Measurements from ENCODE around the gene EIF2S2.

EIF2S2 gene

GRCh38 chr20:34110025-34110744 is 1.9 kb downstream of the EIF2S2 start:
- 78% methylated on average over 4 of the region's 10 CpGs for WGBS (ENCODE audit: insufficient coverage)
- ChIA-PET CTCF (no interaction called here), POLR2A (no interaction called here)
- Histone ChIP-seq H3K9me3 (ENCODE audit: control extremely low read depth in 1 of 5, control insufficient read depth in 4 of 5, insufficient read depth in 2 of 5, low read depth in 1 of 5, low read length in 4 of 5) (no peaks in the 10 kb centered on the region), H3K4me3 (ENCODE audit: control insufficient read depth in 1 of 7, extremely low read depth in 1 of 7, insufficient read depth in 4 of 7, low read depth in 2 of 7, low read length in 6 of 7) (peak overlapping the region in 6 of 7 experiments; percentile 82 to 98 (median 96)), H3K4me1 (ENCODE audit: control extremely low read depth in 1 of 4, control insufficient read depth in 4 of 4, insufficient read depth in 4 of 4, low read length in 3 of 4) (peaks cover 10 to 34% (median 19%) of the 10 kb centered on the region in 4 experiments), H3K27me3 (replicated peaks in 2 of 5; ENCODE audit: control insufficient read depth in 4 of 5, insufficient read depth in 5 of 5, low read length in 4 of 5) (no peaks in the 10 kb centered on the region), H3K27ac (ENCODE audit: insufficient read depth in 1 of 2, low read depth in 1 of 2, low read length in 2 of 2, poor library complexity in 1 of 2, severe bottlenecking in 2 of 2) (peak overlapping the region in 1 of 2 experiments; percentile 99), H3K36me3 (ENCODE audit: control insufficient read depth in 4 of 4, insufficient read depth in 4 of 4, low read length in 3 of 4) (peaks cover 2 to 40% (median 10%) of the 10 kb centered on the region in 4 experiments)
- DNase-seq: no peak

GRCh38 chr20:34109442-34109841 is 2.6 kb downstream of the EIF2S2 start:
- Histone ChIP-seq H3K36me3 (ENCODE audit: control insufficient read depth in 4 of 4, insufficient read depth in 4 of 4, low read length in 3 of 4) (peaks cover 6 to 47% (median 15%) of the 10 kb centered on the region in 4 experiments), H3K4me1 (ENCODE audit: control extremely low read depth in 1 of 4, control insufficient read depth in 4 of 4, insufficient read depth in 4 of 4, low read length in 3 of 4) (peaks cover 10 to 34% (median 19%) of the 10 kb centered on the region in 4 experiments), H3K27ac (ENCODE audit: insufficient read depth in 1 of 2, low read depth in 1 of 2, low read length in 2 of 2, poor library complexity in 1 of 2, severe bottlenecking in 2 of 2) (no peak overlapping the region), H3K9me3 (ENCODE audit: control extremely low read depth in 1 of 5, control insufficient read depth in 4 of 5, insufficient read depth in 2 of 5, low read depth in 1 of 5, low read length in 4 of 5) (no peaks in the 10 kb centered on the region), H3K4me3 (ENCODE audit: control insufficient read depth in 1 of 7, extremely low read depth in 1 of 7, insufficient read depth in 4 of 7, low read depth in 2 of 7, low read length in 6 of 7) (peak overlapping the region in 1 of 7 experiments; percentile 7), H3K27me3 (replicated peaks in 2 of 5; ENCODE audit: control insufficient read depth in 4 of 5, insufficient read depth in 5 of 5, low read length in 4 of 5) (no peaks in the 10 kb centered on the region)
- 100% methylated on average over 2 of the region's 6 CpGs for WGBS (ENCODE audit: insufficient coverage)
- DNase-seq: no peak
- ChIA-PET POLR2A (no interaction called here), CTCF (interaction anchor here (1.9 kb wide), 1 partner anchor 194 kb away, joined by 4 read pairs; no protein-coding TSS in a partner anchor)

DNA sequence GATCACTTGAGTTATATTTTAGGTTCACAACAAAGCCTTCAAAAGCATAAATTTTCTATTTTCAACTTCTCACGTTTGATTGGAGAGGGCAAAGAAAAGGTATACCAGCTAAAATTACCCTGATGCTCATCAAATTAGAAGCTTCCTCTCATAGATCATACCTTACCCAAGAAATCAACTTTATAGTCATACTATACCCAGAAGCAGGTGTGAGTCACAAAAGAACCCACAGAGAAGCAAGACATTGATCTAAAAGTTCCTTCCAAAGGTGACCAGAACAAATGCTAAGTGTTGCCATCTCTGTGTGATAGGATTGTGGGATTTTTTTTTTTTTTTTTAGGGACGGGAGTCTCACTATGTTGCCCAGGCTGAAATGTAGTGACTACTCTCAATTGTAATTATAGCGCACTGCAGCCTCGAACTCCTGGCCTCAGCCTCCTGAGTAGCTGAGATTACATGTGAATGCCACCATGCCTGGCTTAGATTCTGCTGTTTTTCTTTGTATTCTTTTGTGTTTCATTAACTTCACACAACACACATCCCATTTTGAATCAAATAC is 3.3 kb downstream of the EIF2S2 start:
- peaks cover 10 to 34% (median 19%) of the 10 kb centered on the region in 4 experiments for H3K4me1 ChIP-seq (ENCODE audit: control extremely low read depth in 1 of 4, control insufficient read depth in 4 of 4, insufficient read depth in 4 of 4, low read length in 3 of 4)
- no peak overlapping the region for H3K27ac ChIP-seq (ENCODE audit: insufficient read depth in 1 of 2, low read depth in 1 of 2, low read length in 2 of 2, poor library complexity in 1 of 2, severe bottlenecking in 2 of 2)
- POLR2A ChIA-PET: interaction anchor here (0.7 kb wide), 1 partner anchor 269 kb away, joined by 3 read pairs; no protein-coding TSS in a partner anchor
- WGBS (ENCODE audit: insufficient coverage): 100% methylated on average over 3 of the region's 4 CpGs
- no peak overlapping the region for H3K4me3 ChIP-seq (ENCODE audit: control insufficient read depth in 1 of 7, extremely low read depth in 1 of 7, insufficient read depth in 4 of 7, low read depth in 2 of 7, low read length in 6 of 7)
- no peak for DNase-seq
- H3K9me3 ChIP-seq (ENCODE audit: control extremely low read depth in 1 of 5, control insufficient read depth in 4 of 5, insufficient read depth in 2 of 5, low read depth in 1 of 5, low read length in 4 of 5): no peaks in the 10 kb centered on the region
- H3K36me3 ChIP-seq (ENCODE audit: control insufficient read depth in 4 of 4, insufficient read depth in 4 of 4, low read length in 3 of 4): peaks cover 6 to 55% (median 20%) of the 10 kb centered on the region in 4 experiments
- CTCF ChIA-PET: interaction anchor here (0.9 to 1.9 kb wide), 2 partner anchors 194 to 249 kb away, joined by 3 to 4 read pairs; no protein-coding TSS in a partner anchor
- no peaks in the 10 kb centered on the region for H3K27me3 ChIP-seq (replicated peaks in 2 of 5; ENCODE audit: control insufficient read depth in 4 of 5, insufficient read depth in 5 of 5, low read length in 4 of 5)

- no peak for DNase-seq
- no peak overlapping the region for H3K4me3 ChIP-seq (ENCODE audit: control insufficient read depth in 1 of 7, extremely low read depth in 1 of 7, insufficient read depth in 4 of 7, low read depth in 2 of 7, low read length in 6 of 7)
- WGBS (ENCODE audit: insufficient coverage): 100% methylated on average over 2 of the region's 3 CpGs
- ChIA-PET CTCF (no interaction called here), POLR2A (no interaction called here)
- no peaks in the 10 kb centered on the region for H3K9me3 ChIP-seq (ENCODE audit: control extremely low read depth in 1 of 5, control insufficient read depth in 4 of 5, insufficient read depth in 2 of 5, low read depth in 1 of 5, low read length in 4 of 5)
- H3K27me3 ChIP-seq (replicated peaks in 2 of 5; ENCODE audit: control insufficient read depth in 4 of 5, insufficient read depth in 5 of 5, low read length in 4 of 5): no peaks in the 10 kb centered on the region
- H3K36me3 ChIP-seq (ENCODE audit: control insufficient read depth in 4 of 4, insufficient read depth in 4 of 4, low read length in 3 of 4): peaks cover 16 to 75% (median 35%) of the 10 kb centered on the region in 4 experiments
- H3K27ac ChIP-seq (ENCODE audit: insufficient read depth in 1 of 2, low read depth in 1 of 2, low read length in 2 of 2, poor library complexity in 1 of 2, severe bottlenecking in 2 of 2): no peak overlapping the region
- peaks cover 10 to 30% (median 14%) of the 10 kb centered on the region in 4 experiments for H3K4me1 ChIP-seq (ENCODE audit: control extremely low read depth in 1 of 4, control insufficient read depth in 4 of 4, insufficient read depth in 4 of 4, low read length in 3 of 4)
Measured at GRCh38 chr20:34105978-34106675, 5.9 kb downstream of the EIF2S2 start.

DNA sequence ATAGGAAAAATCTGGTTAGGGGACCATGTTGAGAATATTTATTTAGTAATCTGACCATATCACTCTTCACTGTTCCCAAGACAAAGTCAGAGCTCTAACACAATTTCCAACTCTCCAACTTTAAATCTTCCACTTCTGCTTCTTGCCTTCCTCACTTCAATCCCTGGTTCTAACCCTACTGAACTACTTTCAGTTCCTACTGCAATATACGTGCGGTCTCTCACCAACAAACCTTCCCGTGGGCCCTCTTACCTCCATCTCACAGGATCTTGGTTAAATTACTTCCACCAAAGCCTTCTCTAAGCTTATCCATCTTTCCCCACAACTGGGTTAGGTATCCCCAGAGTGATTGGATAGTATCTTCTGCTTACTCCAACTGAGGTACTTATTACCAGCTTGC is 8.0 kb downstream of the EIF2S2 start:
- no peak overlapping the region for H3K4me3 ChIP-seq (ENCODE audit: control insufficient read depth in 1 of 7, extremely low read depth in 1 of 7, insufficient read depth in 4 of 7, low read depth in 2 of 7, low read length in 6 of 7)
- CTCF ChIA-PET: interaction anchor here (1.5 kb wide), 1 partner anchor 24 kb away, joined by 3 read pairs; no protein-coding TSS in a partner anchor
- POLR2A ChIA-PET: no interaction called here
- H3K27me3 ChIP-seq (replicated peaks in 2 of 5; ENCODE audit: control insufficient read depth in 4 of 5, insufficient read depth in 5 of 5, low read length in 4 of 5): no peaks in the 10 kb centered on the region
- no peak overlapping the region for H3K27ac ChIP-seq (ENCODE audit: insufficient read depth in 1 of 2, low read depth in 1 of 2, low read length in 2 of 2, poor library complexity in 1 of 2, severe bottlenecking in 2 of 2)
- H3K9me3 ChIP-seq (ENCODE audit: control extremely low read depth in 1 of 5, control insufficient read depth in 4 of 5, insufficient read depth in 2 of 5, low read depth in 1 of 5, low read length in 4 of 5): no peaks in the 10 kb centered on the region
- no peak for DNase-seq
- H3K4me1 ChIP-seq (ENCODE audit: control extremely low read depth in 1 of 4, control insufficient read depth in 4 of 4, insufficient read depth in 4 of 4, low read length in 3 of 4): peaks cover 0 to 13% (median 2%) of the 10 kb centered on the region in 4 experiments
- peaks cover 18 to 84% (median 44%) of the 10 kb centered on the region in 4 experiments for H3K36me3 ChIP-seq (ENCODE audit: control insufficient read depth in 4 of 4, insufficient read depth in 4 of 4, low read length in 3 of 4)
- WGBS (ENCODE audit: insufficient coverage): 100% methylated on average over 3 of the region's 3 CpGs

GRCh38 chr20:34102342-34102741 is 9.7 kb downstream of the EIF2S2 start:
- H3K4me1 ChIP-seq (ENCODE audit: control extremely low read depth in 1 of 4, control insufficient read depth in 4 of 4, insufficient read depth in 4 of 4, low read length in 3 of 4): no peaks in the 10 kb centered on the region
- CTCF ChIA-PET: interaction anchor here (1.1 kb wide), 1 partner anchor 33 kb away, joined by 3 read pairs; no protein-coding TSS in a partner anchor
- DNase-seq: no peak
- peaks cover 21 to 85% (median 52%) of the 10 kb centered on the region in 4 experiments for H3K36me3 ChIP-seq (ENCODE audit: control insufficient read depth in 4 of 4, insufficient read depth in 4 of 4, low read length in 3 of 4)
- peak overlapping the region in 1 of 2 experiments; percentile 4 for H3K27ac ChIP-seq (ENCODE audit: insufficient read depth in 1 of 2, low read depth in 1 of 2, low read length in 2 of 2, poor library complexity in 1 of 2, severe bottlenecking in 2 of 2)
- 100% methylated on average over 2 of the region's 2 CpGs for WGBS (ENCODE audit: insufficient coverage)
- H3K27me3 ChIP-seq (replicated peaks in 2 of 5; ENCODE audit: control insufficient read depth in 4 of 5, insufficient read depth in 5 of 5, low read length in 4 of 5): no peaks in the 10 kb centered on the region
- H3K4me3 ChIP-seq (ENCODE audit: control insufficient read depth in 1 of 7, extremely low read depth in 1 of 7, insufficient read depth in 4 of 7, low read depth in 2 of 7, low read length in 6 of 7): no peak overlapping the region
- H3K9me3 ChIP-seq (ENCODE audit: control extremely low read depth in 1 of 5, control insufficient read depth in 4 of 5, insufficient read depth in 2 of 5, low read depth in 1 of 5, low read length in 4 of 5): no peaks in the 10 kb centered on the region
- POLR2A ChIA-PET: no interaction called here
